Stimulated activated CD4-positive, alpha-beta T cell treated with anti-CD3 and anti-CD28 coated beads, Interleukin-2, amount 100 ng/mL, for 4 hours (primary cell): ENCODE results near the gene CPNE8.

ENCODE experiments used
- DNase-seq: peaks from one replicate; pipeline ENCODE4 v3.0.0-alpha.2; 2020; ENCODE audit warnings: low read depth

Gene CPNE8

DNA sequence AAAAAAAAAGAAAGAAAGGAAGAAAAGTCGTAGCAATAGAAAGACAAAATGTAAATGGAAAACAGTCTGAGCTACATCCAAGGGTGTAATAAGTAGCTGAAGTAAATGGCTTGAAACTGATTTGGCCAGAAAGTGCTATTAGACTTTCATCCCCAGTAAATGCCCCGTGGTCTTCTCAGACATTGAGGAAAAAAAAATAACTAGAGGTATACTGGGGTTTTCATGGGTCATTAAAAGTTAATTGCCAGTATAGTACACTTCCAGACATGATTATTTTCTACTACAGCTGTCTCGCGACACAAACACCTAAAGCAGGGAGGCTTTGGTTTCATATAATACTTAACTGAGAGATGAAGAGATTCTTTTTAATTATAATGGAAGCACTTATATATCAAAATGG lies 271.9 kb downstream of the CPNE8 start:
- no peak for DNase-seq

DNA sequence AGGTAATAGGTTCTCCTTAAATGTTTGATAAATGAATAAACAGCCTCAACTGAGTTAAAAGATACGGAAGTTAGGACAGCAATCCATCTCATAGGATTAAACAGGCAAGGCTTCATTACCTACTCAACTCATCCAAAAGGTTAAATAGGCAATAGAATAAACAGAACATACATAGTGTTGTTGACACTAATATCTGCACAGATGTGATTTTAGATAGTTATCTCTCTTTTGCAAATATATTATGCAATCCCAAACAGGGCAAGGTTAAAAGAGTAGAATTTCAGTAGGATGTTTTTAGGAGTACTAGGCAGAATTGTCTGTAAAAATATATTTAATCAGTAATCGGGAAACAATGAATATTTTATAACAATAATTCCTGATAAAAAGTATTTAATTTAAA lies 276.3 kb downstream of the CPNE8 start:
- no peak for DNase-seq

DNA sequence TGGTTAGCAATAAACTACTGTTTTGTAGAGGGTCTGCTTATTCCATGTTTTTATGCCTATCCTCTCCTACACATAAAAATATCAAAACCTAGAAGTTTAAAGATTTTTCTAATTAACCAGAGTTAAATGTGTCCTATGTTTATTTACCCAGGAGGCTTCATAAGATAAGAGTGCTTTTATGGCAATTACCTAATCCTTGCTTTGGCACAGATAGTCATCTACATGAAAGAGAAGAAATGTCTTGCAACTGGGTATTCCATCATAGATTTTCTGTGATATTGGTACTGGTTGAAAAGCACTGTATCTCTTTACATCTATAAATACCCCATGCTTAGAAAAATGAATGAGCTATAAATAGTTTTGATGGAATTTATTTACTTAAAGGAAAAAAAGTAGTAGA lies 277.1 kb downstream of the CPNE8 start:
- DNase-seq = no peak

DNA sequence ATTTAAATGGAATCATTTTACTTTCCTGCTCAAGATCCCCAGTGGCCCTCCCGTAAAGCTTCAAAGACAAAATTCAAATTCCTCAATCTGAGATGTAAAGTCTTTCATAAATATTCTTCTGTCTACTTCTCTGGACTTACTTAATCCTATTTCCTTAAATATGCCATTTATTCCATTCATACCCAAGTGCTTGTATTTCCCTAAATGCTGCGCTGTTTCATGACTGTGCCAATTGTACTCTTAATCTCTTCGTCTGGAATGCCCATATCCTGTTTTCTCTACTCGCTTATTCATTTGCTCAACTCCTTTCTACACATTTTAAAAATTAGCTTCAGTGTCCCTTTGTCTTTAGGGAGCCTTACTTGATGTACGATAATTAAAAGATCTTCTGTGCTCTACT lies 280.1 kb downstream of the CPNE8 start:
- no peak for DNase-seq

DNA sequence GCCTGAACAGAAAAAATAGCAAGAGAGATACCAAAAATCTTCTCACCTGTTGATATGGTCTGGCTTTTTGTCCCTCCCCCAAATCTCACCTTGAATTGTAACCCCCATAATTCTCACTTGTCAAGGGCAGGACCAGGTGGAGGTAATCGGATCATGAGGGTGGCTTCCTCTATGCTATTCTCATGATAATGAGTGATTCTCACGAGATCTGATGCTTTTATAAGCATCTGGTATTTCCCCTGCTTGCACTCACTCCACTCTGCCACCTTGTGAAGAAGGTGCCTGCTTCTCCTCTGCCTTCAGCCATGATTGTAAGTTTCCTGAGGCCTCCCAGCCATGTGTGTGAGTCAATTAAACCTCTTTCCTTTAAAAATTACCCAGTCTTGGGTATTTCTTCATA lies 291.2 kb downstream of the CPNE8 start:
- DNase-seq = no peak

DNA sequence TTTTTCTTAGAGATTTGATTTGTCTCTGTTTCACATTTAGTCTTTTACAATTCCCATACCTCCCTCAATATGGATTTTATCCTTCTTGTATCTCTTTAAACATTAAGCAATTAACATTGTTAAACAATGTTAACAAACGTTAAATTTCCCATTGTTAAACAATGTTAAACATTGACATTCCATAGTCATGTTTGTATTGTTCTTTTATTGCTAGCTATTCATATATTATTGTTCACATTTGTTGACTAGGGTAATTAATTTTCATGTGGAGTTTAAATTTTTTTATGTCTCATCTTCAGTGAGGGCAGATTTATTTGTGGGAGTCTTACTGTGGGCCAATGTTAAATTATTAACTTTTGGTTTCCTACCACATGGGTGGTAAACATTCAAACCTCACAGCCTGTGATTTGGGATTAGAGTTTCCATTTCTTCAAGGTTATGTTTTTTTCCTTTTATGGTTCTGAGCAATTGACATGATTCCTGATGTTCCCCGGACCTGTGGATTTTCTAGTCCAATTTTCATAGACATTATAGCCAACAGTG lies 294.5 kb downstream of the CPNE8 start:
- DNase-seq = no peak

DNA sequence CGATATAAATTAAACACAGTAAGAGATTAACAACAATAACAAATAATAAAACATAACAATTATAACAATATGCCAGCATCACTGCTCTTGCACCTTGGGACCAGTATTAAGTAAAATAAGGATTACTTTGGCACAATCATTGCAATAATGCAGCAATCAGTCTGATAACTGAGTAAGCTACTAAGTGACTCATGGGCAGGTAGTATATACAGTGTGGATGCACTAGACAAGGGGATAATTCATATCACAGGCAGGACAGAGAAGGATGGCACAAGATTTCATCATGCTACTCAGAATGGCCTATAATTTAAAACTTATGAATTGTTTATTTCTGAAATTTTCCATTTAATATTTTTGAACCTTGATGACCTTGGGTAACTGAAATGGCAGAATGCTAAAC lies 298.1 kb downstream of the CPNE8 start:
- no peak for DNase-seq
